ENCODE results near the gene LY6G6D. TPM values are rescaled to one million over a fixed set of nuclear protein-coding genes. Genes with fewer than 3 reads are reported as not detected.

The LY6G6D gene
- total and polyA plus RNA-seq, 2 of the 13 experiments (the other 11 are each of a cell fraction or from before 2014, with no cell fraction given) = not detected

GRCh38 chr6:31737315-31737990 lies 22.3 kb downstream of the LY6G6D start (continued):
- peak; percentile 16; the same call in 1 of the 2 replicates for TF ChIP-seq RNF219 (CRISPR knock-in tag; IDR thresholded peaks at IDR 0.05)
- TF ChIP-seq ZNF703 (CRISPR knock-in tag; IDR thresholded peaks at IDR 0.05; ENCODE audit: borderline replicate concordance) = no peak; the same call in 1 of the 2 replicates
- no peak for TF ChIP-seq ZBED4 (CRISPR knock-in tag; IDR thresholded peaks at IDR 0.05; ENCODE audit: borderline replicate concordance)
- TF ChIP-seq TIGD3 (CRISPR knock-in tag; IDR thresholded peaks at IDR 0.05; ENCODE audit: borderline replicate concordance) = no peak
- peak; percentile 77; the same call in 1 of the 2 replicates for TF ChIP-seq HBP1 (CRISPR knock-in tag; IDR thresholded peaks at IDR 0.05; ENCODE audit: low read depth)
- TF ChIP-seq TCF7L2 (IDR thresholded peaks at IDR 0.05; ENCODE audit: low read depth, low read length) = peak; percentile 70; the same call in 1 of the 2 replicates
- peak; percentile 93 for TF ChIP-seq ZNF281 (CRISPR knock-in tag; IDR thresholded peaks at IDR 0.05; ENCODE audit: borderline replicate concordance)
- no peak for TF ChIP-seq TOPORS (CRISPR knock-in tag; IDR thresholded peaks at IDR 0.05)
- TF ChIP-seq THYN1 (CRISPR knock-in tag; IDR thresholded peaks at IDR 0.05; ENCODE audit: borderline replicate concordance, low read depth) = no peak
- no peak for TF ChIP-seq ZNF75D (CRISPR knock-in tag; IDR thresholded peaks at IDR 0.05; ENCODE audit: borderline replicate concordance)
- TF ChIP-seq NFYB (CRISPR knock-in tag; IDR thresholded peaks at IDR 0.05) = 0 out of 2 replicates have a peak, but pooled peaks have one; percentile 7
- no peak for TF ChIP-seq ZNF776 (CRISPR knock-in tag; IDR thresholded peaks at IDR 0.05)
- no peak for TF ChIP-seq ZNF777 (CRISPR knock-in tag; IDR thresholded peaks at IDR 0.05)
- no peak for TF ChIP-seq HOXA9 (CRISPR knock-in tag; IDR thresholded peaks at IDR 0.05; ENCODE audit: borderline replicate concordance)
- TF ChIP-seq ELF1 (CRISPR knock-in tag; IDR thresholded peaks at IDR 0.05) = peak; percentile 50
- no peak; the same call in 1 of the 2 replicates for TF ChIP-seq KMT2A (CRISPR knock-in tag; IDR thresholded peaks at IDR 0.05)
- TF ChIP-seq AGO2 (optimal IDR thresholded peaks at IDR 0.05; ENCODE audit: low read depth, low read length) = no peak

All from HepG2 (cell line).